HFF-Myc (cell line): ENCODE measurements around the gene NR6A1.

Experiments used
- DNase-seq: peaks from one replicate; pipeline ENCODE4 v3.0.0-alpha.2; 2011; ENCODE audit warnings: low read depth; ENCODE audit errors: extremely low read depth
- H3K4me3 ChIP-seq: replicated peaks from 2 replicates; pipeline ENCODE4 v1.5.1; 2011; ENCODE audit warnings: low read depth, mild to moderate bottlenecking, control low read depth, low read length
- CTCF ChIP-seq: IDR thresholded peaks from 2 replicates; pipeline ENCODE4 v1.5.1; 2012; ENCODE audit warnings: mild to moderate bottlenecking, low read depth, low read length, control low read depth; ENCODE audit errors: missing control alignments

The NR6A1 gene

GRCh38 chr9:124795881-124796431 is 24.8 kb upstream of the NR6A1 start:
- DNase-seq = no peak
- H3K4me3 ChIP-seq = no peak overlapping the region
- no peak for TF ChIP-seq CTCF

DNA sequence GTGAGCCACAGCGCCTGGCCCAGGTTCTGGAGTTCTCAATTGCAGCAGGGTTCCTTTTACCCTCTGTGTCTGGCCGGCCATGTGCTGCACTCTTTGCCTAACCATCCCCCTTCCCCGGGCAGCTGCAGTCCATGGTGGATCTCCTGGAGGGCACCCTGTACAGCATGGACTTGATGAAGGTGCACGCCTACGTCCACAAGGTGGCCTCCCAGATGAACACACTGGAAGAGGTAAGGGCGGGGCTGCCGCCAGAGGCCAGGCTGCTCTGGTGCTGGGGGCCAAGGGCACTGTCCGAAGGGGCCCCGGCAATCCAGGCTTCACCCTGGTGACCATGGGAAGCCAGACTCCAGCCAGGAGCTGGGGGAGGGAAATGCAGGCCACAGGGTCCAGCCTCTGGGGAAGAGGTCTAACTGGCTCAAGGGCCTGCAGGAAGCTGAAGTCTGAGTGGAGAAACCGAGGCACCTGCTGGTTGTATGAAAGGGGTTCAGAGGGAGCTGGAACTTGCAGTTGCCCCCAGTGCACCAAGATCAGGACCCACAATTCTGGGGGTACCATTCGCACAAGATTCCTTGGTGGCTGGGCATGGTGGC is 23.9 kb upstream of the NR6A1 start:
- TF ChIP-seq CTCF = no peak
- no peak overlapping the region for H3K4me3 ChIP-seq
- DNase-seq = no peak

GRCh38 chr9:124793015-124793541 is 22.0 kb upstream of the NR6A1 start:
- no peak for TF ChIP-seq CTCF
- no peak for DNase-seq
- no peak overlapping the region for H3K4me3 ChIP-seq

GRCh38 chr9:124792257-124793014 is 21.3 kb upstream of the NR6A1 start:
- H3K4me3 ChIP-seq = no peak overlapping the region
- TF ChIP-seq CTCF = no peak
- DNase-seq = no peak

GRCh38 chr9:124790801-124791505 is 19.8 kb upstream of the NR6A1 start:
- no peak for DNase-seq
- no peak overlapping the region for H3K4me3 ChIP-seq
- TF ChIP-seq CTCF = no peak

- H3K4me3 ChIP-seq = no peak overlapping the region
- DNase-seq = no peak
- TF ChIP-seq CTCF = no peak
Measured at GRCh38 chr9:124790301-124790700, 19.2 kb upstream of the NR6A1 start.
